PC-9 (cell line): ENCODE results near the gene TMEM125. TPM values are rescaled to one million over a fixed set of nuclear protein-coding genes. Genes with fewer than 3 reads are reported as not detected.

Experiments used
- BruUV-seq: library from RNA; stranded (reverse); fragments of 400-500 nt; replicated peaks from 2 replicates; lab custom pipeline; 2021; lab: Mats Ljungman, UMichigan
- CTCF ChIA-PET: fragments of 300-600 bp; sonication (Branson Sonifier 250); formaldehyde crosslinking; loops from one replicate; lab custom pipeline; 2022; ENCODE audit warnings: antibody characterized with exemption; lab: Charles Lee
- POLR2A ChIA-PET: fragments of 300-600 bp; sonication (Branson Sonifier 250); formaldehyde crosslinking; loops from one replicate; lab custom pipeline; 2022; ENCODE audit warnings: antibody characterized with exemption; ENCODE audit not compliant: unreplicated experiment; lab: Charles Lee
- DNase-seq, 2 experiments: peaks; one replicate each; pipeline versions ENCODE4 v3.0.0 to v3.0.0-alpha.2; 2015 to 2022; ENCODE audit warnings: mixed read lengths in 1 of 2
- H2AFZ ChIP-seq: fragments of 200-600 bp; sonication (generic); 2 replicates; pipeline ENCODE4 v1.8.1; 2017; ENCODE audit warnings: antibody characterized with exemption
- H3F3A ChIP-seq: fragments of 200-600 bp; sonication (generic); 2 replicates; pipeline ENCODE4 v1.8.1; 2017; ENCODE audit warnings: antibody characterized with exemption, mild to moderate bottlenecking, low read depth; ENCODE audit not compliant: insufficient read depth
- H3K27ac ChIP-seq: fragments of 200-600 bp; sonication (generic); 2 replicates; pipeline ENCODE4 v1.6.1; 2016; ENCODE audit warnings: mixed run types
- H3K27me3 ChIP-seq: fragments of 200-600 bp; sonication (generic); 2 replicates; pipeline ENCODE4 v1.6.1; 2016; ENCODE audit warnings: low read depth, mixed run types; ENCODE audit not compliant: insufficient read depth
- H3K36me3 ChIP-seq: fragments of 200-600 bp; sonication (generic); 2 replicates; pipeline ENCODE4 v1.6.1; 2016; ENCODE audit warnings: low read depth, mixed run types
- H3K4me1 ChIP-seq: fragments of 200-600 bp; sonication (generic); replicated peaks from 2 replicates; pipeline ENCODE4 v1.6.1; 2016; ENCODE audit warnings: mixed run types; ENCODE audit not compliant: insufficient read depth
- H3K4me2 ChIP-seq: fragments of 200-600 bp; sonication (generic); 2 replicates; pipeline ENCODE4 v1.6.1; 2017; ENCODE audit warnings: mixed run types
- H3K4me3 ChIP-seq: fragments of 200-600 bp; sonication (generic); 2 replicates; pipeline ENCODE4 v1.6.1; 2016; ENCODE audit warnings: mixed run types
- H3K79me2 ChIP-seq: fragments of 200-600 bp; sonication (generic); 2 replicates; pipeline ENCODE4 v1.6.1; 2017; ENCODE audit warnings: low read depth, mixed run types
- H3K9me2 ChIP-seq: fragments of 200-600 bp; sonication (generic); 2 replicates; pipeline ENCODE4 v1.8.1; 2017; ENCODE audit warnings: mild to moderate bottlenecking; ENCODE audit not compliant: insufficient read depth
- H3K9me3 ChIP-seq: fragments of 200-600 bp; sonication (generic); 2 replicates; pipeline ENCODE4 v1.8.1; 2016; ENCODE audit warnings: low read depth; ENCODE audit not compliant: insufficient read depth
- H4K20me1 ChIP-seq: fragments of 200-600 bp; sonication (generic); 2 replicates; pipeline ENCODE4 v1.8.1; 2017; ENCODE audit not compliant: insufficient read depth
- CTCF ChIP-seq: fragments of 200-600 bp; sonication (generic); conservative IDR thresholded peaks from 2 replicates; pipeline ENCODE4 v1.6.1; 2017; ENCODE audit warnings: mixed run types, antibody characterized with exemption, mild to moderate bottlenecking, moderate library complexity
- EZH2 ChIP-seq: fragments of 200-600 bp; sonication (generic); IDR thresholded peaks from 2 replicates; pipeline ENCODE4 v1.8.0; 2017; ENCODE audit warnings: antibody characterized with exemption, low read depth
- intact Hi-C: fragments of 100-400 bp; cut with micrococcal nuclease; formaldehyde crosslinking; loops from one replicate; pipeline ENCODE4 v1.10.0; 2022; ENCODE audit not compliant: unreplicated experiment
- total RNA-seq: library from RNA; stranded (reverse); gene quantifications from 2 replicates; pipeline ENCODE4 v1.2.3, GENCODE V29; 2021

TMEM125 gene
- total RNA-seq, 1 experiment from 2014 or later, result 55.6 TPM

- Histone ChIP-seq H3K79me2 (peaks cover 20% of the 10 kb centered on the region), H3K4me3 (no peak overlapping the region), H3K27me3 (no peaks in the 10 kb centered on the region), H4K20me1 (no peaks in the 10 kb centered on the region), H3K9me2 (no peaks in the 10 kb centered on the region), H3F3A (peaks cover 2% of the 10 kb centered on the region; the same call in 1 of the 2 replicates), H3K27ac (no peak overlapping the region), H2AFZ (no peak overlapping the region), H3K4me1 (peaks cover 16% of the 10 kb centered on the region), H3K36me3 (no peaks in the 10 kb centered on the region), H3K9me3 (no peaks in the 10 kb centered on the region), H3K4me2 (no peak overlapping the region)
- CTCF ChIA-PET, result no interaction called here
- POLR2A ChIA-PET, result interaction anchor here (0.5 to 0.6 kb wide), 2 partner anchors 10 to 61 kb away, joined by 4 to 16 read pairs; no protein-coding TSS in a partner anchor
- BruUV-seq, result no TSS peak
- DNase-seq, result no peak
- intact Hi-C loops, result no loop called here
- TF ChIP-seq EZH2 (no peak), CTCF (no peak)
These were observed 10.9 kb downstream of the TMEM125 start for GRCh38 chr1:43280692-43281091.

- H3K27me3 ChIP-seq, result no peaks in the 10 kb centered on the region
- intact Hi-C loops, result no loop called here
- H3K27ac ChIP-seq, result no peak overlapping the region
- ChIA-PET CTCF (interaction anchor here (0.6 kb wide), 1 partner anchor 1346 kb away, joined by 4 read pairs; no protein-coding TSS in a partner anchor), POLR2A (interaction anchor here (0.6 kb wide), 1 partner anchor 108 kb away, joined by 4 read pairs; no protein-coding TSS in a partner anchor)
- H3K4me2 ChIP-seq, result no peak overlapping the region
- no peaks in the 10 kb centered on the region for H4K20me1 ChIP-seq
- no peak overlapping the region for H2AFZ ChIP-seq
- TSS peak; percentile 15 for BruUV-seq
- H3K4me3 ChIP-seq, result no peak overlapping the region
- peaks cover 22% of the 10 kb centered on the region for H3K4me1 ChIP-seq
- no peaks in the 10 kb centered on the region for H3K36me3 ChIP-seq
- TF ChIP-seq EZH2 (no peak), CTCF (no peak)
- H3K9me2 ChIP-seq, result no peaks in the 10 kb centered on the region
- DNase-seq, result no peak
- H3K79me2 ChIP-seq, result peaks cover 20% of the 10 kb centered on the region
- H3K9me3 ChIP-seq, result no peaks in the 10 kb centered on the region
- no peaks in the 10 kb centered on the region; the same call in 1 of the 2 replicates for H3F3A ChIP-seq
These were observed 12.7 kb downstream of the TMEM125 start for GRCh38 chr1:43282220-43283195.

GRCh38 chr1:43284065-43284464 lies 14.3 kb downstream of the TMEM125 start:
- H3K4me2 ChIP-seq, result peak overlapping the region; percentile 99
- POLR2A ChIA-PET, result interaction anchor here (0.6 kb wide), 2 partner anchors 12 to 30 kb away, joined by 5 to 6 read pairs; no protein-coding TSS in a partner anchor
- no TSS peak for BruUV-seq

More at GRCh38 chr1:43284065-43284464, 14.3 kb downstream of the TMEM125 start:
- no peaks in the 10 kb centered on the region; the same call in 1 of the 2 replicates for H3F3A ChIP-seq
- no peak for TF ChIP-seq EZH2
- TF ChIP-seq CTCF, result no peak
- H4K20me1 ChIP-seq, result no peaks in the 10 kb centered on the region
- no peaks in the 10 kb centered on the region for H3K9me2 ChIP-seq
- H3K27me3 ChIP-seq, result no peaks in the 10 kb centered on the region
- H3K9me3 ChIP-seq, result no peaks in the 10 kb centered on the region
- intact Hi-C loops, result loop anchor here (2.0 kb wide), 3 partner anchors 65 to 83 kb away; partner anchors contain the start of gene CDC20
- H3K27ac ChIP-seq, result no peak overlapping the region
- peak overlapping the region; percentile 71; the same call in 1 of the 2 replicates for H3K4me3 ChIP-seq
- peaks cover 22% of the 10 kb centered on the region for H3K4me1 ChIP-seq
- no peak overlapping the region for H2AFZ ChIP-seq
- H3K36me3 ChIP-seq, result no peaks in the 10 kb centered on the region
- CTCF ChIA-PET, result interaction anchor here (1.4 kb wide), 1 partner anchor 130 kb away, joined by 4 read pairs; no protein-coding TSS in a partner anchor
- no peak for DNase-seq
- H3K79me2 ChIP-seq, result peaks cover 20% of the 10 kb centered on the region
